Measurements from ENCODE around the gene IQCN.

GRCh38 chr19:18295034-18295451 is 20.8 kb upstream of the IQCN start:
- TF ChIP-seq FOXA1 (IDR thresholded peaks at IDR 0.05), result no peak
- TF ChIP-seq CTCF (IDR thresholded peaks at IDR 0.05; ENCODE audit: low read depth, low read length, missing input control), result no peak
- no peak for TF ChIP-seq EGR1 (IDR thresholded peaks at IDR 0.05; ENCODE audit: low read depth in 2 of 2)
- TF ChIP-seq GABPA (IDR thresholded peaks at IDR 0.05 in 1 of 2, conservative IDR thresholded peaks at IDR 0.05 in 1 of 2), result no peak
- no peak for TF ChIP-seq YY1 (IDR thresholded peaks at IDR 0.05)
- TF ChIP-seq REST (IDR thresholded peaks at IDR 0.05), result no peak
- no peak for TF ChIP-seq MAX (IDR thresholded peaks at IDR 0.05)
- TF ChIP-seq ATF3 (IDR thresholded peaks at IDR 0.05), result no peak
- TF ChIP-seq ZBTB33 (IDR thresholded peaks at IDR 0.05), result no peak
- TF ChIP-seq NR2F2 (IDR thresholded peaks at IDR 0.05), result no peak
